Left cardiac atrium (tissue), 4 donors: Measurements from ENCODE around the gene AKIP1. TPM values are rescaled to one million over a fixed set of nuclear protein-coding genes. Genes with fewer than 3 reads are reported as not detected.
"Not testable (repeated sequence)": the region's sequence is repeated elsewhere in the genome, so short reads cannot be mapped to it uniquely, and the experiment has no call there.

Experiments
- ATAC-seq, 2 donors: fragments of 200-7000 bp; cut with Tn5 transposase; one replicate each; pipeline ENCODE4 v1.9.1; 2020; ENCODE audit warnings: mild to moderate bottlenecking in 2 of 2, moderate library complexity in 2 of 2
- DNase-seq: peaks from one replicate; pipeline ENCODE4 v3.0.0-alpha.2; 2020
- intact Hi-C, 2 donors: fragments of 100-400 bp; cut with DNase I; formaldehyde crosslinking; loops; one replicate each; pipeline versions ENCODE4 v1.14.1 to v1.15.1; 2022 to 2023
- total RNA-seq, 2 donors: library from RNA; stranded (reverse); fragmentation: NEBNext Ultra II Directional; extraction: Animal tissue kit (Norgen Biotek cat#: 25700); gene quantifications; one replicate each; pipeline ENCODE4 v1.2.1, GENCODE V29; 2021
- donor health status: DM: no; HTN: yes; CAD: no.
- donor health status: DM: no; HTN: yes; CAD: no; lungs with severe emphysema.
- donor health status: DM: yes; HTN: yes; CAD: no.
- donor health status: Dilated cardiomyopathy.

The AKIP1 gene
- total RNA-seq, 2 donors from 2014 or later, result 22.6 to 23.2 TPM

DNA sequence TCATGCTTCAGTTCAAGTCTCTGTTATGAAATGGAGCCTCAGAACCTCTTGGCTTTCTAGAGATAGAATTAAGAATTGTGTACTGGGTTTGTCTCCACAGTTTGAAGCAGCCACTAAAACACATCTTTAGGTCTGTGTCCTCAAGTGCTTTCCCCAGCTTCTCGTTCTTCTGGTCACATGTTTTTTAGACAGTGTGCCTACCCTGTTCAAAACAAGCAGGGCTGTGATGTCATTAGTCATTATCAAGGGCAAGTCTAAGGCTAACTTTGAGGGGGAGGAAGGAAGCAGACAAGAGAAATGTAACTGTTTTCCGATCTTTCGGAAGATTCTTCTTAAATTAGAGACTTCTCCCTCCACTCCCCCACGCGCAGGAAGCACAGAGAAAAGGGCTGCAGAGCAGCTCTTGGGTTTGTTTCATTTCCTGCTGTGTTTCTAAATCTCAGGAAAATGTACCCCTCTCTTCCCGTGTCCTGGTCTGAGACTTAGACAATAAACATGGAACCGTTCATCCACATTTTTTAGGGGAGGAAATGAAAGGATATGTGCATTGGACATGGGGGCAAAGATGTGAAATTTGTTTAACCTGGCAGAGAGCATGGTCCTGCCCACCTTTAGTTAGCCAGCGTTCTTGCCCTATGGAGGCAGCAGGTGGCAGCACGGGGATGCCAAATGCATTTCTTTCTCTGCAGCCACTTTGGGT, 3.1 kb downstream of the AKIP1 start:
- ATAC-seq (no peak), DNase-seq (no peak)
- intact Hi-C loops, result loop anchor here in 1 of 2 donors (2.0 to 10.0 kb wide), 3 partner anchors 49 to 232 kb away; partner anchors contain the start of genes RPL27A and TRIM66

DNA sequence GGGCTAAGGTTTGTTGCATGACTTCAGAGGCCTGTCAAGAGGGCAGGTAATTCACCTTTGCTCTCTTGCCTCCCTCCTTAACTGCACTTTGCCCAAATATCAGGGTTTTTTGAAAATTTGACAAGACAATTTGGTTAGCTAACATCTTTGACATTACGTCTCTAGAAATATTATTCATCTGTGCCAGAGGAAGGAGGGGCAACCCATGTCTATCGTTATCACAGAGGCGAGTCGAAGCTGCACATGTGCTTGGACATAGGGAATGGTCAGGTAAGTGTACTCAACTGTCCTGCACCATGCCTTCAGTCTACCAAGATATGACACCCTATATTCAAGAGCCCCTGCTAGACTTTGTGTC, 3.7 kb downstream of the AKIP1 start:
- intact Hi-C loops, result loop anchor here in 1 of 2 donors (2.0 to 10.0 kb wide), 3 partner anchors 48 to 232 kb away; partner anchors contain the start of genes RPL27A and TRIM66
- DNase-seq (no peak), ATAC-seq (no peak)

DNA sequence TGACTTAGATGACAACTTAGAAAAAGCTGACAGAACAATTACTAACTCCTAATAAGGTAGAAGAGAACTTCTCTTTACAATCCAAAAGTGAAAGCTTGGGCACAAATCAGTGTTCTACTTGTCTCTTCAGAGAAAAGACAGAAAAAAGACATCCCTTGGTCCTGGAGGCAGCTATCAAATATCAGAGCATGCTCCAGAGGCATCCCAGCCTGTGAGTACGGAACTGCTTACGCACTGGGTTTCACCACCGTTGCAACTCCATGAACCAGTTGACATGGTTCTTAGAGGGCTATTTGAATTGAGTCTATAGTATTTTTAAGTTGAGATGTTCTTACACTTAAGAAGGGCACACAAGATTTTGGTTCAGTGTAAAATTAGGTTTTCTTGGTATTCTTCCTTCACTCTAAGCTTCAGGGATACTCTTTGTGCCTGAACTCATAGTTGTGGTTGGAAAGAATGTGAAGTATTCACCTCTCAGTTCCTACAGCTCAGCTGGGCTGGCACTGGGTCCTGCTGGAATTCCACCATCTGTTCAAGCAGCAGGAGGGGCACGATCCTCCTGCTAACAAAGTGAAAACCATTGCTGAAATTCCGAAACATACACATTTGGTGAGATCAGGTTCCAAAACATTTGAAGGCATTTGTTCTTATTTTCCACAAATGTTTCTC, 6.3 kb downstream of the AKIP1 start:
- peak in 1 of 2 donors; percentile 73 for ATAC-seq
- intact Hi-C loops, result loop anchor here in 1 of 2 donors (10.0 kb wide), 1 partner anchor 218 kb away; no protein-coding TSS in a partner anchor
- DNase-seq, result no peak

DNA sequence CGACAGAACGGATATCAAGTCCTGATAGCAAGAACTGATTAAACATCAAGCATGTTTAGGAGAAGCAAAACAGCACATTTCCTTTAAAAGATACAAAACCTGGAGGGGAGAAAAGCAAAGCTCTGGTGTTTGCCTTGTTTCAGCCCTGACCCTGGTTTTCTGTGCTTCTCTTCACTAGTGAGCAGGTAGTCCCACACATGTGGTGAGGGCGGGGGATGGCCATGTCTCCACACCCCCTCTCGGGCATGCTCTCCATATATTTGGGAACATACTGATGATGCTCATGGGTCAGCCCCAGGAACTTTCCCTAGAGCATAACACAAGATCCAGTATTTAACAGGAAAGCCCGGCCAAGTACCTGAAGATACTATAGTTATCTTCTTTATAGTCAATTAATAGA, 11.7 kb downstream of the AKIP1 start:
- ATAC-seq, result no peak
- intact Hi-C loops, result no loop called here
- no peak for DNase-seq

DNA sequence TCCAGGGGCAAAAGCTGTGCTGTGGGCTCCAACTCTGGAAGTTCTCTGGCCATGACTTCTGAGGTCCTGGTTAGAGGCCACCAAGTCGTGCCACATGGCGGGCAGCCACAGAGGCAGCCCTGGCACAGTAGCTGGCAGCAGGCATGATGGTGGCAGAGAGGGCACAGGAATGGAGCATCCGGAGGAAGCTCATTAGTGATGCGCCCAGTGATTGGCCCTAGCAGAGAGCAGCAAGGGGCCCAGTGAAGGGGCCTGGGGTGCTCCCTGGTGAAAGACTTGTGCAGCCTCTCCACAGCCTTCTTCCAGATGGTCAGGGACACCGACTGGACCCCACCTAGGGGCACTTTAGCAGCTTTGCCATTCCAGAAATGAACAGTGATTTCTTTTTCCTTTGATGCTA, 14.7 kb downstream of the AKIP1 start:
- DNase-seq (no peak), ATAC-seq (no peak)
- intact Hi-C loops, result no loop called here

DNA sequence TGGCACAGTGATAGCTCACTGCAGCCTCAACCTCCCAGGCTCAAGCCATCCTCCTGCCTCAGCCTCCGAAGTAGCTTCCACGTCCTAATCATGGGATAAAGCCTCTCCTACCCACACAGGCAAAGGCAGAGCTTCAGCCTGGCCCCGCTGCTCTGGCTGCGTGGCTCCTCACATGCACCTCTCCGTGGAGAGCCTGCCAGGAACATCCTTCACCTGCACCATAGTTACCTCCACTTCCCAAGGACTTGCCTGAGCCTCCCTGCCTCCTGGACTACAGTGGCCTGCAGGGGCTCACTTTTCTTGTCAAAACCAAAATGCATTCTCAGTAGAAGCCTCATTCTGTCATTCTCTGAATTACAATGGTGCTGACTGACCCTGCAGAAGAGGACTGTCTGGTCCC, 15.2 kb downstream of the AKIP1 start:
- ATAC-seq, result no peak
- no peak for DNase-seq
- intact Hi-C loops, result no loop called here

DNA sequence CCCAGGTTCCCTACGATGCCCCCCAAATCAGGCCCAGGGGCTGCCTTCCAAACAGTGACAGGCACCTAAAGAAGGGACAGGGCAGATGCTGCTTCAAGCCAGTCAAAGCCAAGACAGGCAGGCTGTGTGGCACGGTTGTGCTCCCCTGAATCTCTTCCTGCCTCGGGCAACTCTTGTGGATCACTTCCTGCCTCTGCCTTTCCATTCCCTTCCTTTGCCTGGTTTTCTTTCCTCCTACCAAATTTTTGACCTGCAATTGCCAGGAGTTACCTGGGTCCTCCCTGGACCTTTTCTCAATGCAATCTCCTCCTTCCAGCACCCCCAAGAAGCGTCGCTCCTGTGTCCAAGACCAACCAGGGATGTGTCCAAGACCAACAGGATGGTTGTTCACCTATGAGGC, 16.2 kb downstream of the AKIP1 start:
- intact Hi-C loops, result no loop called here
- ATAC-seq (no peak), DNase-seq (no peak)

DNA sequence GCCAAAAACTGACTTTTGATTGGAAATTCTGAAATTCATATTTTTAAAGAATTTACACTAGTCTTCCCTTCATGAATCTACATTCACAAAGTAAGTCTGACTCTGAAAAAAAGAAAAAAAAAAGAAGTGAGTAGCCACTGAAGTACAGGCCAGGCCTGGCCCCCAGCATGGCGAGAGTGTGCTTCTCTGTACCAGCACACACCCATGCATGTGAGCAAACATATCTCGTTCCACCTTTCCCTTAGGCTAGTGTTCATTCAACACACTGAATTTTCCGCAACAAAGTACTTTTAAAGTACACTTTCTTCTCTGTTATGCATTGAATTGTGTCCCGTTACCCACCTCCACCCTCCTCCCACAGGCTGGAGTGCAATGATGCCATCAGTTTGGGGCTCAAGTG, 17.2 kb downstream of the AKIP1 start:
- ATAC-seq (no peak), DNase-seq (no peak)
- intact Hi-C loops, result no loop called here

DNA sequence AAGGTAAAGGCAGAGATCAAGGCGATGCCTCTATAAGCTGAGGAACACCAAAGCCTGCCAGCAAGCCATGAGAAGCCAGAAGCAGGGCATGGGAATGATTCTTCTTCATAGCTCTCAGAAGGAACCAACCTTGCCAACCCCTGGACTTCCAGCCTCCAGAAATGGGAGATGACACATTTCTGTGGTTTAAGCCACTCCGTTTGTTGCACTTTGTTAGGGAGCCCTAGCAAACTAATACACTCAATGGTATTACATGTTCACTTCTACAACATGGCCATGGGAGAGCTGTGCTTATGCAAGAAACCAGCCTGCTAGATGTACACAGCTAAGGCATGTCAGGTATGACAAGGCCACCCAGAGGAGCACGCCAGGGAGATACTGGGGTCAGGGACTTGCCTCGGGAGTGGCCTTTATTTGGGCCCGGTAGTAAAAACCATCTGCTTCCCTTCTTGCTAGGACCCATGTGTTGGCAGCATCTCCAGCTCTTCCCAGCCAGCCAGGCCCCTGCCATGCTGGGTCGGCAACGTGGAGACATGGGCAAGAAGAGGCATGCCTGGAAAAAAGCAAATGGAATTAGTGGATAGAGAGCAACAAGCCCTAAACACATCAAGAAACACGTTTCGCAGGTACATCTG, 18.1 kb downstream of the AKIP1 start:
- ATAC-seq, result no peak
- intact Hi-C loops, result no loop called here
- DNase-seq, result no peak

DNA sequence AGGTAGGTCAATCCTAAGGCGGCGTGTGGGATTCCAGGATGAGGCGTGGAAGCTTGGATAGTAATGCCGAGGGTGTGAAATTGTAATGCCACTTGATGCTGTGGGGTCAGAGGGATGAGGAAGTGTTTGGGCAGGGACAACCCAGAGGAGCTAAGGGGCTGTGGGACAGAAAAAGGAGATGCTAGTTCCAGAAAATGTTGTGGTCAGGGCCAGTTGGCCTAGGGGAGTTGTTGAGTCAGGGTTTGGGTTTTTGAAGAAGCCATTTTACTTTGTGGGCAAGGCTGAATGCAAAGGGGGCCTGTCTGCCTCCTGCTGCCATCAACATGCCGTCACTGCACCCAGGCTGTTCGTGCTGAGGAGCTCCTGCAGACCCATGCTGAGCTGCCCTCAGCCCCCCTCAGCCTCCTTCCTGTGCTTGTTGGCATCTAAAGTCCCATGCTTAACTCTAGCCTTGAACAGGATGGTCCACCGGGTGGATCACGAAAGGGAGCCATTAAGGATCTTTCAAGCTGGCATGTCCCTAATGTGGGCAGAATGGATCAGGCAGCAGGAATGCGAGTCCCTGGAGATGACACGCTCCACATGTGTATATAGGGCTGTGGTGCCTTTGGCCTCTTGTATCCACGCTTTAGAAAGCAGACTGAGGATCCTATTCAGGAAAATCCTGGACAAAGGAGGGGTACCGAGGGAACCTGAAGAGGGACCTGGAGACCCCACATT, 19.6 kb downstream of the AKIP1 start:
- no peak for ATAC-seq
- intact Hi-C loops, result no loop called here
- no peak for DNase-seq

DNA sequence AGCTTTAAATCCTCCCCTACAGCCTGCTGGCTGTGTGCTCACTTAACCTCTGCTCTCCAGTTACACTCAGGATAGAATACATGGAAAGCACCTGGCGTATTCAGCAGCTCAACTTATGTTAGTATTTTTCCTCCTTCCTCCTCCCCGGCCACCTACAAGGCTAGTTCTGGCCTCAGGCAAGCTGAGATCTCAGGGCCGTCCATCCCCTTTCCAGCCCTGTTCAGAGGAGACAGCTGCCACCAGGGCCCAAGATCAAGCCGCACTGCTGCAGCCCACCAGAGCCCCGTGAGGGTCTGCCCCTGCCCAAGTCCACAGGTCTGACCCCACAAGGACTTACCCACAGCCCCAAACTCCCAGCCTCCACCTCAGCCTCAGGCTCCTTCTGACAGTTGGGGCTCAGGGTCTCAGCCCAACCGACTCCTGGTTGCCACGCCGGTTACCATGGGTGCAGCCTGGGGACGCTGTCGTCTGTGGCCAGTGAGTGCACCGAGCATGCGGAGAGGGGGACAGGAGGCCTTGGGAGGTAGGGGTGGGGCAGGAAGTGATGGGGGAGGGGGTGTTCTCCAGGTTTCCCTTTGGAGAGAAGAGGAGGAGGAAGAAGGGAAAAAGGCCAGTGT, 21.7 kb downstream of the AKIP1 start, which contains the start of gene C11orf16:
Gene C11orf16 (minus strand): TSS at position 384 of the 617 bp plus-strand sequence. CDS start 639 bp downstream, outside the sequence.
- no peak for ATAC-seq
- intact Hi-C loops, result no loop called here
- no peak for DNase-seq

DNA sequence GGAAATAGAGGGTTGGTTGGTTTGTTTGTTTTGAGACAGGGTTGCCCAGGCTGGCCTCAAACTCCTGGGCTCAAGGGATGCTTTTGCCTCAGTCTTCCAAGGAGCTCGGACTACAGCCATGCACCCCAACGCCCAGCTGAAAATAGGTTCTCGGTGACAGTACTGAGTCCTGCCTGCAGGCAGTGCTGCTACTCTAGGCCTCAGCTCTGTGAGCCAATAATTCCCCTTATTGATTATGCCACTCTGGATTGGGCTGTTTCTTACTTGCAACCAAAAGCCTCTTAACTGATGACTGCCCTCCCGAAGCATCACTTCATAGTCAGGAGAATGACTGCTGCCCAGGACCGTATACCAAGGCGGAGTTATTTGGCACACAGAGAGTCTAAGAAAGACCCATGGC, 22.9 kb downstream of the AKIP1 start:
- intact Hi-C loops, result no loop called here
- DNase-seq, result no peak
- ATAC-seq, result no peak

DNA sequence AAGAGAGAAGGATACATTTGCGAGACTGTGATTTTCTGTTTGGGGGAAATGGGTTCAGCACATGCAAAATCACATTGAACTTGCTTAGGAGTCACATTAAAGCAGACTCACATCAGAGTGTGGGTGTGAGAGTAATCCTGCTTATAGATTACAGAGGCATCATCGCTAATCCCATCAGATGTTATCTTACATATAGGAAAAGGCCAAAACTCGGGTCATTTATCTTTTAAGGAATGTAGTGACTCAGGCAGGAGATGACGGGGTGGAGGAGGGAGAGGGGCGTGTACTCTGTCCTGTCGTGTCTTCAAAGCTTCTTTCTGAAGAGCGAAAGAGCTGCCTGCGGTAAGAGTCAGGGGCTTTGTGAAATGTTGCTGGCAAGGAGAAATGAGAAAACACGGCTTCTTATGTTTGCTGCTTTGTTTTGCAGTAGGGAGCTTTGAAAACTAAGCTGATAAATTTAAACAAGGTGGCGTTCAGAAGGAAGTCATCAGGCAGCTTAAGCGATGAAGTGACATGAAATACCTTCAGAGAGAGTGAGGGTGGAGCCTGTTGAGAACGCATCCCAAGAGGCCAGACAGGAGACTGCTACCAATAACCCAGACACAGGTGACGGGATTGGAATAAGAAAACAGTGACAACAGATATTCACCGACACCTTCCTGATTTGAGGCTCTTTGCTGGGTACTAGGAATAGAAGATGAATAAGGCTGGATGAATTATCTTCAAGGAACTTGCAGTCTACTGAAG, 23.9 kb downstream of the AKIP1 start:
- intact Hi-C loops, result no loop called here
- no peak for DNase-seq
- ATAC-seq, result peak in 1 of 2 donors; percentile 77

DNA sequence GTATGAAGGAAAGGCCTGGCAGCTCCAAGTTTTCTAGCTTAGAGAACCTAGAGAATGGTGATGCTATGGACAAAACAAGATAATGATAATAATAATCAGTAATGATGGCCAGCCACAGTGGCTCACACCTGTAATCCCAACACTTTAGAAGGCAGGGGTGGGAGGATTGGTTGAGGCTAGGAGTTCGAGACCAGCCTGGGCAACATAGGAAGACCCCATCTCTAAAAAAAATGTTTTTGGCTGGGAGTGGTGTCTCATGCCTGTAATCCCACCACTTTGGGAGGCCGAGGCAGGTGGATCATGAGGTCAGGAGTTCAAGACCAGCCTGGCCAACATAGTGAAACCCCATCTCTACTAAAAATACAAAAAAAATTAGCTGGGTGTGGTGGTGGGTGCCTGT, 24.8 kb downstream of the AKIP1 start:
- DNase-seq, ATAC-seq, intact Hi-C loops: not testable (repeated sequence)

DNA sequence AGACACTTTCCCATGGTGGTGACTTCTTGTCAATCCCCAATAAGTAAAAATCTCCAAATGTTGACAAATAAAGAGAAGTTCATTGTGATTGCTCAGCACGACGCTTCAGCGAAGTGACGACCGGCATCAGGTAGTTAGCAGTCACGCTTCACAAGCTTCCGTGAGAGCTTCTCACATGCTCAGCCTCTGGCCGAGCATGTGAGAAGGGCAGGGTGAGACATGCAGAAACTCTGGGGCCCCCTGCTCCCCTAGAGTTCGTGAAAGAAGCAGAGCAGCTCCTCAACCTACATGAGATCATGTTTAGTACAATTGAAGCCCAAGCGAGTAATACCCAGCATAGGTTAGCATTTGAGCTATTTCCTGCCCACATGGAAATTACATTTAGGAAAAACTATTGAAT, 26.2 kb downstream of the AKIP1 start:
- DNase-seq (no peak), ATAC-seq (no peak)
- intact Hi-C loops, result no loop called here

DNA sequence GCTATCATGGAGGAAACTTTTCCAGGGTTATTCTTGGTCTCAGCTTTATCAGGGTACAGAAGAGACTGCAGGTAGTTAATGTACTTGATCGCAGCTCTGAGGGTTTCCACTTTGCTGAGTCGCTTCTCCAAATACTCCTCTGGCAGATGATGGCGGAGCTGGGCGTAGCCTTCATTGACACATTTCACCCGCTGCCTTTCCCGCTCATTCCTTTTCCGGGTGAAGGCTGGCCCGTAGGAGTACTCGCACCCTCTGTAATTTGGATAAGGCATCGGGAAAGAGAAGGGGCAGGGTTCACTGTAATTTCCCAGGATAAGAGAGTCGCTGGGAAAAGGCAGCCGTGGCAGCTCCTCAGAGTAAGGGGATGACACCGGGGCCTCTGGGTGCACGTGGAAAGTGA, 26.7 kb downstream of the AKIP1 start:
- DNase-seq (no peak), ATAC-seq (no peak)
- intact Hi-C loops, result no loop called here

DNA sequence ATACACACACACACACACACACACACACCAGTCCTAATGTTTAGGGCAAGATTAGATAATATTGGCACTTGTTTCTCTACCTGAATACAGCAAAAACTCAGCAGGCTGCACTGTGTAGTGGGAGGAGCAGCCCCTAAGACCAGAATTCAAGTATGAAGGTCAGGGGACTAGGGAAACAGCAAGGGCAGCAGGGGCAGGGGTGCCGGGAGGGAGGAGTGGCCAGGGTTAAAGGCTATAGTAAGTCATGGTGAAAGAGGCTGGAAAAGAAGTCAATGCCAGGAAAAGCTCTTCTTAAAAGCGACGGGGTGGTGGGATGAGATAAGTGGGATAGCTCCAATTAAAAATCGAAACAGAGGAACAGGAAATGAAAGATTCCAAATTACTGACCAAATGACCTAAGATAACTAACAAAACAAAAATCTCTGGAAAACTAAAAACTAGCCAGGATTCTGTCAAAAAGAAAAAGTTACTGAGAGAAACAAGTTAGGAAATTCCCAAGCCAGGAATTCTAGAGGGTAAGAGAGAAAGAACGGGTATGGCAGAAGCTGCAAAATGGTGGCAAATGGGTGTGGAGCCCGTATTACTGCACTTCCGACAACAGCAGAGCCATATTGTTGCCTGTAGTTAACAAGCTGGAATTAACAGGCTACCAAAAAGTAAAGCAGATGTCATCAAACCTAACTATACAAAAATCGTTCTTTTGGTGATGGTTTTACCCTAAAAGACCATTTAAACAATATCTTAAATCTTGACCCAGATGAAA, 30.5 kb downstream of the AKIP1 start:
- intact Hi-C loops, result no loop called here
- no peak for ATAC-seq
- DNase-seq, result no peak

DNA sequence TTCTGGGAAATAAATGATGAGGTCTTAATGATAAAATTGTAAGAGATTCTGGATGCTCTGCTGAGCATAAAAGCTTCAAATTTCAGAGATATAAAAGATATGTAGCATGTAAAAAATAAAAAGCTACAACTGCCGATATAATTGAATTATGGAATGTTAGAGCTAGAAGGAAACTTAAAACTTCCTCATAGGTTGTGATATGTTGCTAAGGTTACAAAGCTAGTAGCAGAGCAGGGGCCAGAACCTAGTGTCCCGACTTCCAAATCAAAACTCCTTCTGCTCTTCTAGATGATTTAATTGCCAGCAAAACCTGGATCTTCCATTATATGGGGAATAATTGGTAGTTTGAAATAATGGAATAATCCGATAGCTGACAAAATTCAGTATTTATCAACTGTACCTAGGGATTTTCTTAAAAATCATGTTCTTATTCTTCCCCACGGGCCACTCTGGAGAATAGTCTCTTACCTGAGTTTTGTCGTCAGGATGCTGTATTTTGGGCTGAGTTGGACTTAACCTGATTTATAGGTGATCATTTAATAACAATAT, 31.6 kb downstream of the AKIP1 start, which contains the start of gene ASCL3:
Gene ASCL3 (minus strand): TSS at position 499 of the 549 bp plus-strand sequence. CDS start 4,855 bp downstream, outside the sequence.
- intact Hi-C loops, result no loop called here
- DNase-seq (no peak), ATAC-seq (no peak)
